ENCODE measurements around the gene FLOT2.
"Not testable (repeated sequence)": the region's sequence is repeated elsewhere in the genome, so short reads cannot be mapped to it uniquely, and the experiment has no call there.

The FLOT2 gene

DNA sequence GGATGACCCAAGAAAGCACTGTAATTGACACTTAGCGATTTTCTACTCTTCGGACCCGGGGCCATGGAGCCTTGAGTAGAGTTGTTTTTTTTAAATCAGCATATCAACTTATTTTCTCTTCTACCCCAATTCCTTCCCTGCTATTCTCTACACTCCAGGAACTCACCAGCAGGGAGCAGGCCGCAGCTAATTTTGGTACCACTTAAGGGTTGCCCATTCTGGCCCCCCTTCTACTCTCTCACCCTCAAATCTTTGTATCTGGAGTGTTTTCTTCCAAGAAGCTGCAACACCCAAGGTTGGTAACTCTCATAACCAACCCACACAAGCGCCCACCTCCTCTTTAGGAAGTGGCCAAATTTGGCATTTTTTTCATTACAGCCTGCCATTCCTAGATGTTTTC lies 48.3 kb downstream of the FLOT2 start:
- DNase-seq (ENCODE audit: low read depth in 1 of 2, low spot score in 1 of 2), result no peak

DNA sequence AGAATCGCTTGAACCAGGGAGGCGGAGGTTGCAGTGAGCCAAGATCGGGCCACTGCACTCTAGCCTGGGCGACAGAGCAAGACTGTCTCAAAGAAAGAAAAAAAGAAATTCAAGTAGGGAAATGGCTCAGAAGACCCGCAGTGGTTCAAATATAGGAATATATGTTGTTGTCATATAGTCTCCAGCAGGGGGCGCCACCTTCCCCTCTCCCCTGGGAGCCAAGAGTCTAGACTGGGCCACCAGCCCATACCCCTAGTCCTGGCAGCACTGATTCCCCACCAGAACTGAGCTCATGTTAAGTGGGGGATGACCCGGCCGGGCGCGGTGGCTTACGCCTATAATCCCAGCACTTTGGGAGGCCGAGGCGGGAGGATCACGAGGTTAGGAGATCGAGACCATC lies 48.9 kb downstream of the FLOT2 start:
- peak; percentile 33 to 41 for DNase-seq (ENCODE audit: low read depth in 1 of 2, low spot score in 1 of 2)

DNA sequence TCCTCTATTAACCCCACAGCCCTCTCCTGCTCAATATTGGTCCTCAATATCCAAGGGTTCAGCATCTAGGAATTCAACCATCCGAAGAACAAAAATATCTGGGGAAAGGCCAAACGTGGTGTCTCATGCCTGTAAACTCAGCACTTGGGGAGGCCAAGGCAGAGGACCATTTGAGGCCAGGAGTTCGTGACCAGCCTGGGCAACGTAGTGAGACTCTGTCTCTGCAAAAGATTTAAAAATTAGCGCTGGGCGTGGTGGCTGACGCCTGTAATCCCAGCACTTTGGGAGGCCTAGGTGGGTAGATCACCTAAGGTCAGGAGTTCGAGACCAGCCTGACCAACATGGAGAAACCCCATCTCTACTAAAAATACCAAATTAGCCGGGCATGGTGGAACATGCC lies 50.8 kb downstream of the FLOT2 start:
- not testable (repeated sequence) for DNase-seq (ENCODE audit: low read depth in 1 of 2, low spot score in 1 of 2)

DNA sequence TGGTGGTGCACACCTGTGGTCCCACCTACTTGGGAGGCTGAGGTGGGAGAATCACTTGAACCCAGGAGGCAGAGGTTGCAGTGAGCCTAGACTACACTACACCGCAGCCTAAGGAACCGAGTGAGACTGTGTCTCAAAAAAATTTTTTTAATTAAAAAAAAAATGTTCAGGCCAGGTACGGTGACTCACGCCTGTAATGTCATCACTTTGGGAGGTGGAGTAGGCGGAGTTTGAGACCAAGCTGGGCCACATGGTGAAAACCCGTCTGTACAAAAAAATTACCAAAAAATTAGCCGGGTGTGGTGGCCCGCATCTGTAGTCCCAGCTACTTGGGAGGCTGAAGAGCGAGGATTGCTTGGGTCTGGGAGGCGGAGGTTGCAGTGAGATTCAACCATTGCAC lies 51.3 kb downstream of the FLOT2 start:
- no peak for DNase-seq (ENCODE audit: low read depth in 1 of 2, low spot score in 1 of 2)

DNA sequence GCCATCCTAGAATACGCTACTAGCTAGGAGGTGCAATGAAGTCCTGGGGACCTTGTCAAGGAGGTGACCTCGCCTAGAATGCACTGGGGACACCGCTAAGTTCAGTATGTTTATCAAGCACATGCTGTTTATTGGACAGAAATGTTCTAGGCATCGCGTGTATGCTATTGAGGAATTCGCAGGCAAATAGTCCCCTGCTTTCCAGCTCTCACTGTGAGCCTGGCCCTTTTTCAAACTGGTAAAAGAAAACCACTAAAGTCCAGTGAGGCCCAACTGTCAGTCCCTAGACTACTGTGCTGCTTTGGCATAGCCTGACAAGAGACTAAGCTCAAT lies 53.8 kb downstream of the FLOT2 start:
- DNase-seq (ENCODE audit: low read depth in 1 of 2, low spot score in 1 of 2), result no peak

DNA sequence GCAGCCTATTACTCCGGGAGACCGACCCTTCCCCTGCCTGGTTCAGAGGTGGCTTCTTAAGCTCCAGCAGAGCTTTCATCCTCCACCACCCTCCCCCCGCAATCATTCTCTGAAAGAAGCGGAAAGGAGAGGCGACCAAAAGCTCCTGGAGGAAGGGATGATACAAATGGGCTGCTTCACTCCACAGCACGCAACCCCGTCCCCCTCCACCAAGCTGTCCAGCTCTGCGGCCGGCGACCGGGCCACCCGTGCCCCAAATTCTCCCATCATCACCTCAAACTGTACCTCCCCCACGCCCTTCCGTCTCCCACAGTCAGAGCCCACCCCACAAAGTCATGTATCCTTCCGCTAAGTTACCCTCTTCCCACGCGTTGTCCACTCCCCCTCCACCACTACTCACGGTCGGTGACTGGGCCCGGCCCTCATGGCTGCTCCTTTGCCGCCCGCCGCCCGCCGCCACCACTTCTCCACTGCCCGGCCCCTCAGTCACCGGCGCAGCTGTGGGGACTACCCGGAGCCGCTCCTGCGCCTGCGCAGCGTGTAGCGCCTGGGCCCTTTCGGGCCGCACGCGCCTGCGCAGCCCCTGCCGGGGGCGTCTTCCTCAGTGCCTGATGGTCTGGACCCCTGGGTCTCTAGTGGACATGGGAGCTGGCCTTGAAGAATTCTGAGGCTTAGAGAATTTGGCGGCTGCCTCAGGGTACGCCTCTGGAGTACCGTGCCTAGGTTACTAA lies 55.1 kb downstream of the FLOT2 start, which contains the start of gene FAM222B:
FAM222B (minus strand) TSS at position 509 of the 731 bp plus-strand sequence. CDS start 76,123 bp downstream, outside the sequence.
- DNase-seq (ENCODE audit: low read depth in 1 of 2, low spot score in 1 of 2), result peak; percentile 57 to 80

DNA sequence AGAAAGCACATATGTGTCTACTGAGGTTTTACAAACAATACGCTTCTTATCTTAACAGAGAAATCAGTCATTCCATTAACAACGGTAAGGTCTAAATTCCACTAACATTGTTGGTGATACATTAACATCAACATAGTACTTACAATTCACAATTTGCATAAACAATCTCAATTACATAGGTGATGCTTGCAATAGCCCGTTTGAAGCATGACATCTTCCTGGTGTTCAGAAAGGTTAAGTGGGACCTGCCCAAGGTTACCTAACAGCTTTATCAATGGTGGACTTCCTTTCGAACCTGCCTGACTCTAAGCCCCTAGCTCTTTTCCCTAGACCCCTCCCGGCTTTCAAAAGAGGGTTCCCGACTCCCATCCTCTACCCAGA lies 55.6 kb downstream of the FLOT2 start:
- DNase-seq (ENCODE audit: low read depth in 1 of 2, low spot score in 1 of 2), result no peak

DNA sequence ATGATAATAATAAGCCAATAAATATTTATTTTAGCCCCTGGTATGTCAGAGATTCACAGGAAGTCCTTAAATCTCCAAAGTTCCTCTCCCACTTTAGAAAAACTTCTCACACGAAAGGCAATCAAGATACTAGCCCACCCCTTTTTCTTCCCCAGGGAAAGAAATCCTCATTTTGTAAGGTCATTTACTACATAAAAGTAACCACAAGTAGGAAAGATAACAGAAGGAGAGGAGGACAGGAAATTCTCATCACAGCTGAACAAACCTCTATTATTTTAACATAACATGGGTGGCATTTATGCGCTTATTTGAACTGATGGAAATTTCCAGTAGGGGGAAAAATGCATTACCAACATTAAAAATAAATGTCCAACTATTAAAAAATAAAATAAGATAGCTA lies 58.3 kb downstream of the FLOT2 start:
- no peak for DNase-seq (ENCODE audit: low read depth in 1 of 2, low spot score in 1 of 2)

DNA sequence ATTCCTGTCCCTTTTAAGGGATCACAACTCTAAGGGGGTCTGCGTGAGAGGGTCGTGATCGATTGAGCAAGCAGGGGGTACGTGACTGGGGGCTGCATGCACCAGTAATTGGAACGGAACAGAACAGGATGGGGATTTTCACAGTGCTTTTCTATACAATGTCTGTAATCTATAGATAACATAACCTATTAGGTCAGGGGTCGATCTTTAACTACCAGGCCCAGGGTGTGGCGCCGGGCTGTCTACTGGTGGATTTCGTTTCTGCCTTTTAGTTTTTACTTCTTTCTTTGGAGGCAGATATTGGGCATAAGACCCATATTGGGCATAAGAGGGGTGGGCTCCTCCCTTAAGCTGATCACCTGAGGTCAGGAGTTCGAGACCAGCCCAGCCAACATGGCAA lies 61.0 kb downstream of the FLOT2 start:
- DNase-seq (ENCODE audit: low read depth in 1 of 2, low spot score in 1 of 2), result not testable (repeated sequence)

DNA sequence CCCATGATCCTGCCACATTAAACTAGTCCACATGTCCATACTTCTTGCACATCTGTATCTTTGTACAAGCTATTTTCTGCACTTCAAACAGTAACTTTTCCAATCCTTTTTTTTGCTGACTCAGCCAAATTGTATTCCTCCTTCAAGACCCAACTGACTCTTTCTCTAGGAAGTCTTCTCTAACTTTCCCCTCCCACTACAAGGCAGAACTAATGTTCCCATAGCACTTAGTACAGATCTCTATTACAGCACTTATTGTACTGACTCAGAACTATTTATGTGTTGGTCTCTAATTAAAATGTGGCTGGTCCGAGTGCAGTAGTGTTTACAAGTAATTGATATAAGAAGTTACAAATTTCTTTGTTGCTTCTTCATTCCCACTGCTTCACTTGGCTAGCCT lies 63.1 kb downstream of the FLOT2 start:
- no peak for DNase-seq (ENCODE audit: low read depth in 1 of 2, low spot score in 1 of 2)
